Nephron progenitor cell (in vitro differentiated cells): Measurements from ENCODE around the gene NR6A1.

Experiments used
- DNase-seq: peaks from one replicate; pipeline ENCODE4 v3.0.0; 2021
- H3K27ac Mint-ChIP-seq: 2 replicates; pipeline ENCODE4 v1.8.0; 2021; ENCODE audit warnings: mild to moderate bottlenecking, moderate library complexity, mixed read lengths
- H3K27me3 Mint-ChIP-seq: 2 replicates; pipeline ENCODE4 v1.8.0; 2021; ENCODE audit warnings: mild to moderate bottlenecking, low read depth, mixed read lengths; ENCODE audit not compliant: poor library complexity
- H3K36me3 Mint-ChIP-seq: 2 replicates; pipeline ENCODE4 v1.8.0; 2021; ENCODE audit warnings: low read depth, mixed read lengths
- H3K4me1 Mint-ChIP-seq: 2 replicates; pipeline ENCODE4 v1.8.0; 2021; ENCODE audit warnings: mixed read lengths
- H3K4me3 Mint-ChIP-seq: 2 replicates; pipeline ENCODE4 v1.8.0; 2021; ENCODE audit warnings: mild to moderate bottlenecking, moderate library complexity, mixed read lengths
- H3K9me3 Mint-ChIP-seq: 2 replicates; pipeline ENCODE4 v1.8.0; 2021; ENCODE audit warnings: mild to moderate bottlenecking, moderate library complexity, mixed read lengths
- TF ChIP-seq, protein P1 (sequence below): fragments of 200-600 bp; sonication (generic); IDR thresholded peaks from 2 replicates; pipeline ENCODE4 v1.5.0; 2021; ENCODE audit warnings: antibody characterized with exemption

The NR6A1 gene

DNA sequence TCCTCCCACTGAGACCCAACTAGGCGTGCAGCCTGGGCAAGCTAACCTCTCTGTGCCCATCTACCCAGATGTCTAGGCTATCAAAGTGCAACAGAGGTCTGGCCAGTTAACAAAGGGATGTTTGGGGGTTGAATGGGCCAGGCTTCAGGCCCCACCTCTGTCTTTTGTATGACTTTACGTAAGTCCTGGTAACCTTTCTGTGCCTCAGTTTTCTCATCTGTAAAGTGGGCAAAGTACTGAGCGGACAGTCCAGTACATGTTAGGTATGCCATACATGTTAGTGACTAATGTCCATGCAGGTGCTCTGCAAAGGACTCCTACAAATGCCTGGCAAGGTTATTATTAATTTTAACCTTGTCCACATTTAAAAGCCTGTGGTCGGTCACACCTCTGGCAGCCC, 277.9 kb downstream of the NR6A1 start:
- TF ChIP-seq, protein P1, sequence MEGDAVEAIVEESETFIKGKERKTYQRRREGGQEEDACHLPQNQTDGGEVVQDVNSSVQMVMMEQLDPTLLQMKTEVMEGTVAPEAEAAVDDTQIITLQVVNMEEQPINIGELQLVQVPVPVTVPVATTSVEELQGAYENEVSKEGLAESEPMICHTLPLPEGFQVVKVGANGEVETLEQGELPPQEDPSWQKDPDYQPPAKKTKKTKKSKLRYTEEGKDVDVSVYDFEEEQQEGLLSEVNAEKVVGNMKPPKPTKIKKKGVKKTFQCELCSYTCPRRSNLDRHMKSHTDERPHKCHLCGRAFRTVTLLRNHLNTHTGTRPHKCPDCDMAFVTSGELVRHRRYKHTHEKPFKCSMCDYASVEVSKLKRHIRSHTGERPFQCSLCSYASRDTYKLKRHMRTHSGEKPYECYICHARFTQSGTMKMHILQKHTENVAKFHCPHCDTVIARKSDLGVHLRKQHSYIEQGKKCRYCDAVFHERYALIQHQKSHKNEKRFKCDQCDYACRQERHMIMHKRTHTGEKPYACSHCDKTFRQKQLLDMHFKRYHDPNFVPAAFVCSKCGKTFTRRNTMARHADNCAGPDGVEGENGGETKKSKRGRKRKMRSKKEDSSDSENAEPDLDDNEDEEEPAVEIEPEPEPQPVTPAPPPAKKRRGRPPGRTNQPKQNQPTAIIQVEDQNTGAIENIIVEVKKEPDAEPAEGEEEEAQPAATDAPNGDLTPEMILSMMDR: no peak
- H3K4me1 Mint-ChIP-seq: peaks cover 48% of the 10 kb centered on the region
- no peaks in the 10 kb centered on the region for H3K36me3 Mint-ChIP-seq
- H3K4me3 Mint-ChIP-seq: no peak overlapping the region
- no peaks in the 10 kb centered on the region for H3K9me3 Mint-ChIP-seq
- no peak for DNase-seq
- H3K27me3 Mint-ChIP-seq: peaks cover 85% of the 10 kb centered on the region
- no peak overlapping the region for H3K27ac Mint-ChIP-seq

DNA sequence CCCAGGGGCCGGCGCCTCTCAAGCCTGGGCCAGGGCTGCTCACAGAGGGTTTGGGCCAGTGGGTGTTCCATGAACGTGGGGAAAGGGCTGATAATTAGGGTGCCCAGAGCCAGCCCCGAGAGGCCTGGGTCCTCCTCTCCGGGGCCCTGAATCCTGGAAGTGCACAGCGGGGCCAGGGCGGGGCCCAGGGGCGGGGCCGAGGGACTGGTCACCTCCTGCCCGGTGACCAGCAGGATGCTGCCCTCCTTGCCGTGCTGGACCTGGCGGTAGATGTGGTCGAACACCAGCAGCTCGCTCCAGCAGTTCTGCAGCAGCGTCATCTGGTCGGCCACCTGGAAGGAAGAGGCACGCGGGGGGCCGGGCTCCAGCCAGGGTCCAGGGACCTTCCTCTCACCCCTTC, 278.3 kb downstream of the NR6A1 start:
- H3K4me1 Mint-ChIP-seq: peaks cover 44% of the 10 kb centered on the region
- DNase-seq: no peak
- no peak overlapping the region for H3K4me3 Mint-ChIP-seq
- TF ChIP-seq, protein P1: no peak
- no peak overlapping the region for H3K27ac Mint-ChIP-seq
- no peaks in the 10 kb centered on the region for H3K36me3 Mint-ChIP-seq
- H3K9me3 Mint-ChIP-seq: no peaks in the 10 kb centered on the region
- peaks cover 85% of the 10 kb centered on the region for H3K27me3 Mint-ChIP-seq

DNA sequence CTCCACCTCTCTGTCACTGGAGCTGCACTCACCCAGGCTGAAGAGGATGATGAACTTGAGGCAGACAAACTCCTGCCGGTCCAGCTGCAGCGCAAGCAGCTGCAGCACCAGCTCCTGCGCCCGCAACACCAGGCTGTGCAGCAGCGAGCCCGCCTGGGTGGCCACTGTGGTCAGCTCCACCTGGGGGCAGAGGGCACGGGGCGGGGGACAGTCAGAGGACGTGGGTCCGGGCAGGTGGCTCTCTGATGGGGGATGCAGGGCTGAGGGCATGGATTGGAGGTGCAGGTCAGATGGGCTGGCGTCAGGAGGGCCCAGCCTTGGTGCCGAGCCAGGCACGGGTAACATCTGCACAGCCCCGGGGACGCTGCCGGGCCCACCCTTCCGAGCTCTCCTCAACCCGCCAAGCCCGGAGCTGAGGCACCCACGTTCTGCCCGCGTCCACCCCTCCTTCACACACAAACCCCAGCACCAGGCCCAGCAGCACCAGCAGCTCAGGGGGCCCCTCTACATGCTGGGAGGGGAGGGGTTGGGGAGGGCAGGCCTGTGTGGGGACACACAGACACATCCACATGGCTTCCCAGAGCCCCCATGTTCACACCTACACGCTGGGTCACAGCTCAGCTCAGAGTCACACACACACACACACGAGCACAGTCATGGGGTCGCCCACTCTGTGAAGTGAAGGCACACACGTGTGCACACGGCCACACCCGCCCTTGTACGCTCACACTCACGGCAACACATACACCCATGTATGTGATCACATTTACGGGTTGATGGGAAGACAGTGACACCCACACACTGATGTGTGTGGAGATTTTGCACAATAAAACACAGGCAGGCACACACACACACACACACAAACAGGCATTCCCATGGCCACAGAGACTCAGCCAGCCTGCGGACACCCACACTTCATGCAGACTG, 279.8 kb downstream of the NR6A1 start:
- H3K36me3 Mint-ChIP-seq: no peaks in the 10 kb centered on the region
- H3K9me3 Mint-ChIP-seq: no peaks in the 10 kb centered on the region
- no peak for DNase-seq
- TF ChIP-seq, protein P1: no peak
- peaks cover 85% of the 10 kb centered on the region for H3K27me3 Mint-ChIP-seq
- H3K4me3 Mint-ChIP-seq: no peak overlapping the region
- H3K4me1 Mint-ChIP-seq: peaks cover 29% of the 10 kb centered on the region
- no peak overlapping the region for H3K27ac Mint-ChIP-seq

DNA sequence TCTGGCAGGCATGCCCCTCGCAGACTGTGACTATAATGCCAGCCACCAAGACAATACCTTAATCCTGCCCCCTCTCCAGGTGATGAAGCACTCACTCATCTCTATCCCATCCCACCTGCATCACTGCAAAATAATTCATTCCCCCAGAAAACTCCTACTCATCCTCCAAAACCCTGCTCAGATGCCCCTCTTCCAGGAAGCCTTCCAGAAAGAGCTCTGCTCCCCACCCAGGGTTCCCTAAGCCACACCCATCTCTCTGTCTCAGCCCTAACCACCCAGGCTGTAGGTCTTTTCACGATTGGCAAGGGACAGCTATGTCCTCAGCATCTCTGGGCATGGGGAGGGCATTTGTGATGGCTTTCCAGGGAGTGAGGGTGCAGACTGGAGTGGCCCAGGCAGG, 281.1 kb downstream of the NR6A1 start:
- Mint-ChIP-seq H3K4me1 (peaks cover 22% of the 10 kb centered on the region), H3K9me3 (no peaks in the 10 kb centered on the region), H3K27me3 (peaks cover 85% of the 10 kb centered on the region), H3K4me3 (no peak overlapping the region), H3K27ac (no peak overlapping the region), H3K36me3 (no peaks in the 10 kb centered on the region)
- DNase-seq: no peak
- TF ChIP-seq, protein P1: no peak

DNA sequence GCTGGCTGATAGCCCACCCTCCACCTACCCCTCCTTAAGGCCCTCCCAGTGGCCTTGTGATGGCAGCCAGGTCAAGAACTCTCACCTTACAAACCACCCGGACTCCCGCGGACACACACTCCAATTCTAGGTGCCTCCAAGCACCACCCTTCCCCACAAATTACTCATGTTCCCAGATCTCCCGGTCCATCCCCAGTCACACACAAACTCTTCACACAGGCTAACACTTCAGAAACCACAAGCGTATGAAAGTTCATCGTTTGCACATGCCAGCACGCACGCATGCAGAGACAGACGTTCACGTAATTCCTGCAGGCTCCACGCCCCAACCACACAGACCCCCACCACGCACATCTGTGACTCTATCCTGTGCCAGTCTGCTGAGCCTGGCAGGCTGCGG, 281.9 kb downstream of the NR6A1 start:
- H3K36me3 Mint-ChIP-seq: no peaks in the 10 kb centered on the region
- H3K27ac Mint-ChIP-seq: no peak overlapping the region

More for the DNA sequence above, 281.9 kb downstream of the NR6A1 start:
- peaks cover 17% of the 10 kb centered on the region for H3K4me1 Mint-ChIP-seq
- H3K4me3 Mint-ChIP-seq: no peak overlapping the region
- peaks cover 85% of the 10 kb centered on the region for H3K27me3 Mint-ChIP-seq
- TF ChIP-seq, protein P1: no peak
- no peak for DNase-seq
- H3K9me3 Mint-ChIP-seq: no peaks in the 10 kb centered on the region
